Fibroblast of villous mesenchyme (primary cell): ENCODE results near the gene MCUB. TPM values are rescaled to one million over a fixed set of nuclear protein-coding genes. Genes with fewer than 3 reads are reported as not detected.

Experiments
- DNase-seq: peaks from one replicate; pipeline ENCODE4 v3.0.0-alpha.2; 2010; ENCODE audit warnings: low read depth
- H3K4me3 ChIP-seq: 2 replicates; pipeline ENCODE4 v1.5.1; 2011; ENCODE audit warnings: low read depth, mild to moderate bottlenecking, low read length
- total RNA-seq: library from RNA; depleted of rRNA; stranded (reverse); fragments of >200 nt; gene quantifications from 2 replicates; pipeline ENCODE4 v1.2.3, GENCODE V29; 2012
- TF ChIP-seq, protein P1 (sequence below): IDR thresholded peaks from 2 replicates; pipeline ENCODE4 v1.5.1; 2012; ENCODE audit warnings: low read depth, mild to moderate bottlenecking, low read length; ENCODE audit not compliant: insufficient read depth

Gene MCUB
- total RNA-seq, 1 donor = 8.2 TPM

- DNase-seq = no peak
Measured at GRCh38 chr4:109708435-109708834, 148.4 kb downstream of the MCUB start.

DNA sequence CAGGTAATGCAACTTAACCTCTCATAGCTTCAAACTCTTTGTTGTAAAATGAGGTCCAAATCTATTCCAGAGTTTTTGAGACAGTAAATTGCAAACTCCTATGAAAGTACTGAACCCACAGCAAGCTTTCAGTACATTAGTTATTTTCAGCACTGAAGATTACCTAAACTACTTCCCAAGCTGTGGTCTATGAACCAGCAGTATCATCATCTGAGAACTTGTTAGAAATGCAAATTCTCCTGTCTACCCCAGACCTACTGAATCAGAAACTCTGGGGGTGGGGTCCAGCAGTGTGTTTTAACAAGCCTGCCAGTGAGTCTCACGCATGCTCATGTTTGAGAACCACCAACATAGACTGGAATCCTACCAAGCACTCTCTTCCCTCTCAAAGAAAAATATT, 148.9 kb downstream of the MCUB start:
- TF ChIP-seq, protein P1, sequence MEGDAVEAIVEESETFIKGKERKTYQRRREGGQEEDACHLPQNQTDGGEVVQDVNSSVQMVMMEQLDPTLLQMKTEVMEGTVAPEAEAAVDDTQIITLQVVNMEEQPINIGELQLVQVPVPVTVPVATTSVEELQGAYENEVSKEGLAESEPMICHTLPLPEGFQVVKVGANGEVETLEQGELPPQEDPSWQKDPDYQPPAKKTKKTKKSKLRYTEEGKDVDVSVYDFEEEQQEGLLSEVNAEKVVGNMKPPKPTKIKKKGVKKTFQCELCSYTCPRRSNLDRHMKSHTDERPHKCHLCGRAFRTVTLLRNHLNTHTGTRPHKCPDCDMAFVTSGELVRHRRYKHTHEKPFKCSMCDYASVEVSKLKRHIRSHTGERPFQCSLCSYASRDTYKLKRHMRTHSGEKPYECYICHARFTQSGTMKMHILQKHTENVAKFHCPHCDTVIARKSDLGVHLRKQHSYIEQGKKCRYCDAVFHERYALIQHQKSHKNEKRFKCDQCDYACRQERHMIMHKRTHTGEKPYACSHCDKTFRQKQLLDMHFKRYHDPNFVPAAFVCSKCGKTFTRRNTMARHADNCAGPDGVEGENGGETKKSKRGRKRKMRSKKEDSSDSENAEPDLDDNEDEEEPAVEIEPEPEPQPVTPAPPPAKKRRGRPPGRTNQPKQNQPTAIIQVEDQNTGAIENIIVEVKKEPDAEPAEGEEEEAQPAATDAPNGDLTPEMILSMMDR = no peak
- no peak for DNase-seq
- no peak overlapping the region for H3K4me3 ChIP-seq

More at GRCh38 chr4:109708435-109708834, 148.4 kb downstream of the MCUB start:
- H3K4me3 ChIP-seq = no peak overlapping the region
- TF ChIP-seq, protein P1 = no peak

GRCh38 chr4:109713500-109713899, 153.5 kb downstream of the MCUB start:
- H3K4me3 ChIP-seq = no peak overlapping the region
- no peak for DNase-seq
- TF ChIP-seq, protein P1 = no peak

DNA sequence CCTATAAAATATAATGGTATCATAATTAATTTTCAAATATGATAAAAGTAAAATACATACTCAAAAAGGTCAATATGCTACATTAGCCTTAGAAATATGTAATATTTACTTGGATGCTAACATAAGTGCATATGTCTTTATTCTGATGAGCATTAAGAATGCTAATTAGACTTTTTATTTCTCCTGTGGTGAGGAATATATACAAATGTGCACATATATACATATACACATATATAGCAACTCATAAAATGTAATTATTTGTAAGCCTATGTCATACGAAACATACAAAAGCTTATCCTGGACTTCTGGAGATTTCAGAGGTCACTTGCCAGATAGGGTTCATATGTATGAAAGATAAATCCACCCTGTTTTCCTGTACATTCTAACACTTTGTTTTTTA, 158.7 kb downstream of the MCUB start:
- H3K4me3 ChIP-seq = no peak overlapping the region
- TF ChIP-seq, protein P1 = no peak
- DNase-seq = no peak

DNA sequence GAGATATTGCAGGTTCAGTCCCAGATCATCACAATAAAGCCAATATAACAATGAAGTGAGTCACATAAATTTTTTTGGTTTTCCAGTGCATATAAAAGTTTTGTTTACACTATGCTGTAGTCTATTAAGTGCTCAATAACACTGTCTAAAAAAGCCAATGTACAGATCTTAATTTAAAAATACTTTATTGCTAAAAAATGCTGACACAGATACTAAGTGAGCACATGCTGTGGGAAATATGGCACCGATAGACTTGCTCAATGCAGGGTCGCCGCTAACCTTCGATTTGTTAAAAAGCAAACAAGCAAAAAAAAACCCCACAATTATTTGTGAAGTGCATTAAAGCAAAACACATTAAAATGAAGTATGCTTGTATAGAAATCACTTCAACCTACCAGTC, 159.6 kb downstream of the MCUB start:
- TF ChIP-seq, protein P1 = no peak

GRCh38 chr4:109721033-109721432, 161.0 kb downstream of the MCUB start:
- no peak for DNase-seq
- TF ChIP-seq, protein P1 = no peak
- H3K4me3 ChIP-seq = no peak overlapping the region

More for the DNA sequence above, 159.6 kb downstream of the MCUB start:
- no peak for DNase-seq
- no peak overlapping the region for H3K4me3 ChIP-seq

GRCh38 chr4:109722357-109722756, 162.3 kb downstream of the MCUB start:
- DNase-seq = no peak
- TF ChIP-seq, protein P1 = no peak
- H3K4me3 ChIP-seq = no peak overlapping the region
